Stromal cell of bone marrow (primary cell): ENCODE data around the gene ATP10D.
A peak's percentile ranks its signal among the peaks of the same experiment; 100 is the strongest.
"Not testable (repeated sequence)": the region's sequence is repeated elsewhere in the genome, so short reads cannot be mapped to it uniquely, and the experiment has no call there.

ENCODE experiments used
- DNase-seq: peaks from one replicate; pipeline ENCODE4 v3.0.0-alpha.2; 2012; ENCODE audit warnings: low read depth

The ATP10D gene

GRCh38 chr4:47485047-47485692 lies at the start of gene ATP10D:
Gene ATP10D, plus strand, starts transcription at chr4:47485275. Its CDS starts 27,266 bp downstream, at chr4:47512541.
- DNase-seq, result peak; percentile 85

- no peak for DNase-seq
Measured at GRCh38 chr4:47442980-47443379, 42.1 kb upstream of the ATP10D start.

GRCh38 chr4:47444031-47444430 lies 41.0 kb upstream of the ATP10D start:
- DNase-seq, result no peak

GRCh38 chr4:47451657-47452056 lies 33.4 kb upstream of the ATP10D start:
- no peak for DNase-seq

- DNase-seq, result no peak
Measured at GRCh38 chr4:47462799-47463234, 22.3 kb upstream of the ATP10D start.

GRCh38 chr4:47463235-47463956 lies 21.7 kb upstream of the ATP10D start, which contains the start of gene COMMD8:
Gene COMMD8, minus strand, starts transcription at chr4:47463702. Its CDS starts 51 bp downstream, at chr4:47463651.
- DNase-seq, result peak; percentile 91

GRCh38 chr4:47465004-47465403 lies 20.1 kb upstream of the ATP10D start:
- DNase-seq, result no peak

- no peak for DNase-seq
Measured at GRCh38 chr4:47466056-47466785, 18.9 kb upstream of the ATP10D start.

GRCh38 chr4:47468706-47469365 lies 16.2 kb upstream of the ATP10D start:
- no peak for DNase-seq

- no peak for DNase-seq
Measured at GRCh38 chr4:47469951-47470350, 15.1 kb upstream of the ATP10D start.

GRCh38 chr4:47471064-47471463 lies 14.0 kb upstream of the ATP10D start:
- DNase-seq, result no peak

GRCh38 chr4:47471591-47471990 lies 13.5 kb upstream of the ATP10D start:
- DNase-seq, result no peak

- DNase-seq, result no peak
Measured at GRCh38 chr4:47473141-47473750, 11.8 kb upstream of the ATP10D start.

- DNase-seq, result no peak
Measured at GRCh38 chr4:47474799-47475198, 10.3 kb upstream of the ATP10D start.

GRCh38 chr4:47475411-47475810 lies 9.7 kb upstream of the ATP10D start:
- no peak for DNase-seq

GRCh38 chr4:47478804-47479203 lies 6.3 kb upstream of the ATP10D start:
- DNase-seq, result no peak

GRCh38 chr4:47482326-47482725 lies 2.7 kb upstream of the ATP10D start:
- no peak for DNase-seq

- no peak for DNase-seq
Measured at GRCh38 chr4:47483745-47484144, 1.3 kb upstream of the ATP10D start.

- no peak for DNase-seq
Measured at GRCh38 chr4:47484168-47484567, 907 bp upstream of the ATP10D start.

GRCh38 chr4:47485768-47486167 lies 693 bp downstream of the ATP10D start:
- no peak for DNase-seq

GRCh38 chr4:47486231-47486673 lies 1.2 kb downstream of the ATP10D start:
- no peak for DNase-seq

GRCh38 chr4:47486727-47487126 lies 1.7 kb downstream of the ATP10D start:
- DNase-seq, result not testable (repeated sequence)
